ENCODE measurements around the gene TES.

DNA sequence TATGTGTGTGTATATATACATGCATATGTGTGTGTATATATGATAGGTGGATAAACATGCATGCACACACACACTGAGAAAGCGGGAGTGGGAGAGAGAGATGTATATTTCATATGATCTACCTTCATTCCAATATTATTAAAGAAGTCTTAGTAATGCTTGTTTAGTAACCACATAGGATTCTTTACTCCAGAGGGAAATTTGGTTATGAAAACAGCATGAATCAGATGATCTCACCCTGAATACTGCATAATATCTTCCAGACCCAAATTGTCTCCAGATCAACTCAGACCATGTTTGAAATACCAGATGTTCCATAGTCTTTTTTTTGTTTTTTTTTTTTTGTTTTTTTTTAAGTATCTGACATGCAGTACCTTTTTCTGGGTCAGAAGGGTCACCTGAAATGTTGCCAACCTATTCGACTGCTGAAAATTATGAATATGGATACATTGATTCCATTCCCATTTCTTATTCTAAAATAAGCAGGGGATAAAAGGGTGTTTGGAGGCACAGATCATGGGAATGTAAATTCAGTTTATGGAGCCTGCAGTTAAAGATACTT is 17.4 kb downstream of the TES start:
- TF ChIP-seq POLR2AphosphoS5 (IDR thresholded peaks at IDR 0.05; ENCODE audit: low read depth), result no peak
- TF ChIP-seq, protein P1, sequence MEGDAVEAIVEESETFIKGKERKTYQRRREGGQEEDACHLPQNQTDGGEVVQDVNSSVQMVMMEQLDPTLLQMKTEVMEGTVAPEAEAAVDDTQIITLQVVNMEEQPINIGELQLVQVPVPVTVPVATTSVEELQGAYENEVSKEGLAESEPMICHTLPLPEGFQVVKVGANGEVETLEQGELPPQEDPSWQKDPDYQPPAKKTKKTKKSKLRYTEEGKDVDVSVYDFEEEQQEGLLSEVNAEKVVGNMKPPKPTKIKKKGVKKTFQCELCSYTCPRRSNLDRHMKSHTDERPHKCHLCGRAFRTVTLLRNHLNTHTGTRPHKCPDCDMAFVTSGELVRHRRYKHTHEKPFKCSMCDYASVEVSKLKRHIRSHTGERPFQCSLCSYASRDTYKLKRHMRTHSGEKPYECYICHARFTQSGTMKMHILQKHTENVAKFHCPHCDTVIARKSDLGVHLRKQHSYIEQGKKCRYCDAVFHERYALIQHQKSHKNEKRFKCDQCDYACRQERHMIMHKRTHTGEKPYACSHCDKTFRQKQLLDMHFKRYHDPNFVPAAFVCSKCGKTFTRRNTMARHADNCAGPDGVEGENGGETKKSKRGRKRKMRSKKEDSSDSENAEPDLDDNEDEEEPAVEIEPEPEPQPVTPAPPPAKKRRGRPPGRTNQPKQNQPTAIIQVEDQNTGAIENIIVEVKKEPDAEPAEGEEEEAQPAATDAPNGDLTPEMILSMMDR (conservative IDR thresholded peaks at IDR 0.05; ENCODE audit: low read depth in 2 of 2), result no peak
- no peak for TF ChIP-seq ZNF114 (CRISPR knock-in tag; IDR thresholded peaks at IDR 0.05)
- TF ChIP-seq, protein P2, sequence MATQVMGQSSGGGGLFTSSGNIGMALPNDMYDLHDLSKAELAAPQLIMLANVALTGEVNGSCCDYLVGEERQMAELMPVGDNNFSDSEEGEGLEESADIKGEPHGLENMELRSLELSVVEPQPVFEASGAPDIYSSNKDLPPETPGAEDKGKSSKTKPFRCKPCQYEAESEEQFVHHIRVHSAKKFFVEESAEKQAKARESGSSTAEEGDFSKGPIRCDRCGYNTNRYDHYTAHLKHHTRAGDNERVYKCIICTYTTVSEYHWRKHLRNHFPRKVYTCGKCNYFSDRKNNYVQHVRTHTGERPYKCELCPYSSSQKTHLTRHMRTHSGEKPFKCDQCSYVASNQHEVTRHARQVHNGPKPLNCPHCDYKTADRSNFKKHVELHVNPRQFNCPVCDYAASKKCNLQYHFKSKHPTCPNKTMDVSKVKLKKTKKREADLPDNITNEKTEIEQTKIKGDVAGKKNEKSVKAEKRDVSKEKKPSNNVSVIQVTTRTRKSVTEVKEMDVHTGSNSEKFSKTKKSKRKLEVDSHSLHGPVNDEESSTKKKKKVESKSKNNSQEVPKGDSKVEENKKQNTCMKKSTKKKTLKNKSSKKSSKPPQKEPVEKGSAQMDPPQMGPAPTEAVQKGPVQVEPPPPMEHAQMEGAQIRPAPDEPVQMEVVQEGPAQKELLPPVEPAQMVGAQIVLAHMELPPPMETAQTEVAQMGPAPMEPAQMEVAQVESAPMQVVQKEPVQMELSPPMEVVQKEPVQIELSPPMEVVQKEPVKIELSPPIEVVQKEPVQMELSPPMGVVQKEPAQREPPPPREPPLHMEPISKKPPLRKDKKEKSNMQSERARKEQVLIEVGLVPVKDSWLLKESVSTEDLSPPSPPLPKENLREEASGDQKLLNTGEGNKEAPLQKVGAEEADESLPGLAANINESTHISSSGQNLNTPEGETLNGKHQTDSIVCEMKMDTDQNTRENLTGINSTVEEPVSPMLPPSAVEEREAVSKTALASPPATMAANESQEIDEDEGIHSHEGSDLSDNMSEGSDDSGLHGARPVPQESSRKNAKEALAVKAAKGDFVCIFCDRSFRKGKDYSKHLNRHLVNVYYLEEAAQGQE (IDR thresholded peaks at IDR 0.05; ENCODE audit: unreplicated experiment), result no peak
- TF ChIP-seq EZH2 (IDR thresholded peaks at IDR 0.05; ENCODE audit: low read depth, unreplicated experiment), result no peak
- no peak for TF ChIP-seq CREB1 (CRISPR knock-in tag; IDR thresholded peaks at IDR 0.05; ENCODE audit: low read depth)
- TF ChIP-seq EZH2phosphoT487 (IDR thresholded peaks at IDR 0.05; ENCODE audit: unreplicated experiment), result no peak
- TF ChIP-seq NANOG (IDR thresholded peaks at IDR 0.05; ENCODE audit: borderline replicate concordance), result no peak
- TF ChIP-seq, protein P3, sequence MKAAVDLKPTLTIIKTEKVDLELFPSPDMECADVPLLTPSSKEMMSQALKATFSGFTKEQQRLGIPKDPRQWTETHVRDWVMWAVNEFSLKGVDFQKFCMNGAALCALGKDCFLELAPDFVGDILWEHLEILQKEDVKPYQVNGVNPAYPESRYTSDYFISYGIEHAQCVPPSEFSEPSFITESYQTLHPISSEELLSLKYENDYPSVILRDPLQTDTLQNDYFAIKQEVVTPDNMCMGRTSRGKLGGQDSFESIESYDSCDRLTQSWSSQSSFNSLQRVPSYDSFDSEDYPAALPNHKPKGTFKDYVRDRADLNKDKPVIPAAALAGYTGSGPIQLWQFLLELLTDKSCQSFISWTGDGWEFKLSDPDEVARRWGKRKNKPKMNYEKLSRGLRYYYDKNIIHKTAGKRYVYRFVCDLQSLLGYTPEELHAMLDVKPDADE (IDR thresholded peaks at IDR 0.05), result no peak
